ENCODE measurements around the gene SEMA3A. TPM values are rescaled to one million over a fixed set of nuclear protein-coding genes. Genes with fewer than 3 reads are reported as not detected.

SEMA3A gene
- total RNA-seq, 4 donors from 2014 or later, result 0.15 to 4.6 (median 0.69) TPM

DNA sequence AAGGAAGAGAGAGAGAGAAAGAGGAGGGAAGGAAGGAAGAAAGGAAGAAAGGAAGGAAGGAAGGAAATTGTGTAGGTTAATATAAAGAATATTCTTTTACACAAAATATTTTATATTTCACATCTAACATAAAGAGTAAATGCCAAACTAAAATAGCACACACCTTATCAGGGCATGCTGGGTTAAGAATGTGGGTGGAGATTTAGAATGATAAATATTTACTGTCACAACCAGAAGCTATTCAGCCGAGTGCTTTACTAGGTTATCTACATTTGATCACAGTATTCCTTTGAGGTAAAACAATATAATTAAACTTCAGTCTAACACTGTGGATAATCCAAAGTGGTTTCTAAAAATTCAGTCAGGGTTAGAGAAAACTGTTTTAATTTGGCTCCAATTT lies 103.3 kb downstream of the SEMA3A start:
- Histone ChIP-seq H3K36me3 (no peaks in the 10 kb centered on the region), H3K9me3 (no peaks in the 10 kb centered on the region), H3K4me1 (no peaks in the 10 kb centered on the region), H3K4me3 (no peak overlapping the region), H3K27me3 (no peaks in the 10 kb centered on the region), H3K27ac (no peak overlapping the region)
- no peak for DNase-seq
- TF ChIP-seq, protein P1, sequence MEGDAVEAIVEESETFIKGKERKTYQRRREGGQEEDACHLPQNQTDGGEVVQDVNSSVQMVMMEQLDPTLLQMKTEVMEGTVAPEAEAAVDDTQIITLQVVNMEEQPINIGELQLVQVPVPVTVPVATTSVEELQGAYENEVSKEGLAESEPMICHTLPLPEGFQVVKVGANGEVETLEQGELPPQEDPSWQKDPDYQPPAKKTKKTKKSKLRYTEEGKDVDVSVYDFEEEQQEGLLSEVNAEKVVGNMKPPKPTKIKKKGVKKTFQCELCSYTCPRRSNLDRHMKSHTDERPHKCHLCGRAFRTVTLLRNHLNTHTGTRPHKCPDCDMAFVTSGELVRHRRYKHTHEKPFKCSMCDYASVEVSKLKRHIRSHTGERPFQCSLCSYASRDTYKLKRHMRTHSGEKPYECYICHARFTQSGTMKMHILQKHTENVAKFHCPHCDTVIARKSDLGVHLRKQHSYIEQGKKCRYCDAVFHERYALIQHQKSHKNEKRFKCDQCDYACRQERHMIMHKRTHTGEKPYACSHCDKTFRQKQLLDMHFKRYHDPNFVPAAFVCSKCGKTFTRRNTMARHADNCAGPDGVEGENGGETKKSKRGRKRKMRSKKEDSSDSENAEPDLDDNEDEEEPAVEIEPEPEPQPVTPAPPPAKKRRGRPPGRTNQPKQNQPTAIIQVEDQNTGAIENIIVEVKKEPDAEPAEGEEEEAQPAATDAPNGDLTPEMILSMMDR (IDR thresholded peaks at IDR 0.05), result no peak
- no peak for TF ChIP-seq POLR2A (IDR thresholded peaks at IDR 0.05)
- intact Hi-C loops (cut with DNase I), result no loop called here
- WGBS, 2 donors, result 27 to 30% methylated on average over 1 of the region's 1 CpG

GRCh38 chr7:84088802-84089201 lies 105.8 kb downstream of the SEMA3A start:
- Histone ChIP-seq H3K27me3 (no peaks in the 10 kb centered on the region), H3K27ac (no peak overlapping the region), H3K4me3 (no peak overlapping the region), H3K36me3 (no peaks in the 10 kb centered on the region), H3K4me1 (no peaks in the 10 kb centered on the region), H3K9me3 (no peaks in the 10 kb centered on the region)
- no peak for DNase-seq
- WGBS, 2 donors, result 50 to 62% methylated on average over 1 of the region's 1 CpG
- no peak for TF ChIP-seq POLR2A (IDR thresholded peaks at IDR 0.05)
- intact Hi-C loops (cut with DNase I), result no loop called here

DNA sequence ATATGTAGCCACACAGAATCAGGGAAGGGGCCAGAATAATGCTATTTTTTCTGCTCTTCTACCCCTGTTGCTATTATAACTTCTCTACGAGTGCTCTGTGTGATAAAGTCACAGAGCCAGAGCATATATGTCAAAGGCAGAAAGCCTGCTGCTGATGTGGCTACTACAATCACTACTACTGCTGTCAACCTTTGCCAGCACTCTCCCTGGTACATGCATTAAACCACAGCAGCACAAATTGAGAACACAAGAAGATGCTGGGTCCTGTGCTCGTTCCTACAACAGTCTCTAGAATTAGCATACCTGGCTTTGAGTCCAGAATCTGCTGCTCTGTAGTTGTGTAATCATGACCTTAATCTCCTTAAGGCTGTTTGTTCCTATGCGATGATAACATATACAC lies 108.6 kb downstream of the SEMA3A start:
- TF ChIP-seq POLR2A (IDR thresholded peaks at IDR 0.05), result no peak
- TF ChIP-seq, protein P1 (IDR thresholded peaks at IDR 0.05), result no peak
- intact Hi-C loops (cut with DNase I), result no loop called here
- Histone ChIP-seq H3K4me1 (no peaks in the 10 kb centered on the region), H3K4me3 (no peak overlapping the region), H3K9me3 (no peaks in the 10 kb centered on the region), H3K36me3 (no peaks in the 10 kb centered on the region), H3K27ac (no peak overlapping the region), H3K27me3 (no peaks in the 10 kb centered on the region)
- no peak for DNase-seq
- 73 to 86% methylated on average over 3 of the region's 3 CpGs for WGBS, 2 donors

- DNase-seq, result no peak
- intact Hi-C loops (cut with DNase I), result no loop called here
- H3K36me3 ChIP-seq, result no peaks in the 10 kb centered on the region
Measured at GRCh38 chr7:84085147-84085546, 109.4 kb downstream of the SEMA3A start.

GRCh38 chr7:84083846-84084245 lies 110.7 kb downstream of the SEMA3A start:
- H3K27ac ChIP-seq, result no peak overlapping the region
- WGBS, 2 donors, result 62 to 74% methylated on average over 2 of the region's 2 CpGs
- TF ChIP-seq, protein P1 (IDR thresholded peaks at IDR 0.05), result no peak
- H3K27me3 ChIP-seq, result no peaks in the 10 kb centered on the region
- intact Hi-C loops (cut with DNase I), result no loop called here
- no peaks in the 10 kb centered on the region for H3K4me1 ChIP-seq
- no peak overlapping the region for H3K4me3 ChIP-seq
- DNase-seq, result no peak
- no peaks in the 10 kb centered on the region for H3K9me3 ChIP-seq
- no peaks in the 10 kb centered on the region for H3K36me3 ChIP-seq

More at GRCh38 chr7:84085147-84085546, 109.4 kb downstream of the SEMA3A start:
- Histone ChIP-seq H3K4me1 (no peaks in the 10 kb centered on the region), H3K9me3 (no peaks in the 10 kb centered on the region), H3K27ac (no peak overlapping the region), H3K27me3 (no peaks in the 10 kb centered on the region), H3K4me3 (no peak overlapping the region)
- WGBS, 2 donors, result 11 to 14% methylated on average over 1 of the region's 1 CpG
- TF ChIP-seq, protein P1 (IDR thresholded peaks at IDR 0.05), result no peak
- TF ChIP-seq POLR2A (IDR thresholded peaks at IDR 0.05), result no peak

- Histone ChIP-seq H3K36me3 (no peaks in the 10 kb centered on the region), H3K4me1 (no peaks in the 10 kb centered on the region), H3K27me3 (no peaks in the 10 kb centered on the region), H3K27ac (no peak overlapping the region), H3K4me3 (no peak overlapping the region), H3K9me3 (no peaks in the 10 kb centered on the region)
- TF ChIP-seq, protein P1 (IDR thresholded peaks at IDR 0.05), result no peak
- TF ChIP-seq POLR2A (IDR thresholded peaks at IDR 0.05), result no peak
- intact Hi-C loops (cut with DNase I), result no loop called here
- WGBS, 2 donors, result 51 to 56% methylated on average over 3 of the region's 3 CpGs
- DNase-seq, result no peak
Measured at GRCh38 chr7:84081973-84082522, 112.5 kb downstream of the SEMA3A start.

All from esophagus squamous epithelium (tissue), 5 donors.